Endometrial microvascular endothelial cells (primary cell): ENCODE results near the gene GTF2B. TPM values are rescaled to one million over a fixed set of nuclear protein-coding genes. Genes with fewer than 3 reads are reported as not detected.
"Not testable (repeated sequence)": the region's sequence is repeated elsewhere in the genome, so short reads cannot be mapped to it uniquely, and the experiment has no call there.

Experiments
- in situ Hi-C: cut with HindIII; loops from 2 replicates; pipeline ENCODE4 v1.10.0; 2017; ENCODE audit warnings: low sequenced_read_pairs, low pct_unique_long_range_greater_than_20kb; ENCODE audit errors: inconsistent ontology term
- total RNA-seq: library from RNA; depleted of rRNA; stranded (reverse); fragments of >200 nt; gene quantifications from one replicate; pipeline ENCODE4 v1.2.3, GENCODE V29; 2015; ENCODE audit errors: inconsistent ontology term

GTF2B gene
- total RNA-seq, 1 donor from 2014 or later = 31.3 TPM

DNA sequence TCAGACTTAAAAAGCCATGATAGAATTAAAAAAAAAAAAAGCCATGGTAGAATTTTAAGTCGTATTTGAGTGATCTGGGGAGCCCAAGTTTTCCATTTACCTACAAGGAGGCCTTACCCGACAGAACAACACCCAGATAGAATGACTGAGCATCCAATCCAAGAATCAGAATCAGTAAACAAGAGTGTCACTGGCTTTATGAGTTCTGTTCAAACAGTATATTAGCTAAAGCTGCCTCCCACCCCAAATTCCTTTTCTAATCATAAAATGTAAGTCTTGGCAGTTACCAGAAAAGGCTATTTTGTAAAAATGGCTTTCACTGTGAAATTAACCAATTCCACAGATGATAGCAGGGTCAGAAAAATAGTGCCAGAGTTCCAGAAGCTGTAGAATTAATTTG is 1.2 kb downstream of the GTF2B start:
- in situ Hi-C loops = no loop called here

DNA sequence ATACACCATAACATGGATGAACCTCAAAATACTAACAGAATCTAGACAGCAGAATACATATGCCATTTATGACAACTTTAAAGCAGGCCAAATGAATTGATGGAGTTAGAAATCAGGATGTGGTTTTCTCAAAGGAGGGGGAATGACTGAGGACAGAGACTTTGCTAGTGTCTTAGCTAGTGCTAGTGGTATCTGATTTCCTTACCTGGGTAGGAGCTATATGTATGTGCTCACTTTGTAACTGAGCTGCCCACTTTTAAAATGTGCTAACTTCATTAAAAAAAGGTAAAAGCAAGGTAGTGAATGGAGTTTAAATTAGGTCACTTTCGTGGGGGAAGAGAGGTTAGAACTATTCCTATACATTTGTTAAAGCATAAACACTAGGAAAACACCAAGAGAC is 2.6 kb downstream of the GTF2B start:
- in situ Hi-C loops = no loop called here

DNA sequence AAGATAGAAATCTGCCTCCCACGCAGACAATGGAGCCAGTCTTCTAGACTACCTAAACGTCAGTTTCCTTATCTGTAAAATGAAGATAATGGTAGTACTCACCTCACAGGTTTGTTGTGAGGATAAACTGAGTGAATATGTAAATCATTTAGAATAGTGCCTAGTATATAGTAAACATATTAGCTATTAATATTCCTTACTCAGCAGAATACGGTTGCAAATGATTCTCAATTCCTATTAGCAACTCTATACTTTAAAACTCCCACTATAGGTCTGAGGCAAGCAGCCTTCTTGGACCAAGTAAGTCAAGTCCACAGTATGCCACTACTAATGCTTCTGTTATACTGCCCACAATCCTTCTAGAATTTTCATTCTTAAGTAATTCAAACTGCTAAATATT is 5.4 kb downstream of the GTF2B start:
- in situ Hi-C loops = no loop called here

DNA sequence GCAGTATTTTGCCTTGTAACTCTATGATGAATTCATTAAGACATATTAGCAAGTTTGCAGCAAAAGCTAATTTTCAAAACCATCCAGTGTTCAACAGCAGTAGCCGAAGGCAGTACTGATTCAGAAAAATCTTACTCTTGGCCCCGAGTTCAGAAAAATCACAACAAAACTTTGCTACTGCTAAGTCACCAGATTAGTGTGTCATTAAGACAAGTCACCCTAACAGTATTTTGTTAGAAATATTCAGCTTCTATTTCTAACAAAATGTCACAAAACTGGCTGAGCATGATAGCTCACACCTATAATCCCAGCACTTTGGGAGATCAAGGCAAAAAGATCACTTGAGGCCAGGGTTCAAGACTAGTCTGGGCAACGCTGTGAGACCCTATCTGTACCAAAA is 8.2 kb downstream of the GTF2B start:
- in situ Hi-C loops = no loop called here

DNA sequence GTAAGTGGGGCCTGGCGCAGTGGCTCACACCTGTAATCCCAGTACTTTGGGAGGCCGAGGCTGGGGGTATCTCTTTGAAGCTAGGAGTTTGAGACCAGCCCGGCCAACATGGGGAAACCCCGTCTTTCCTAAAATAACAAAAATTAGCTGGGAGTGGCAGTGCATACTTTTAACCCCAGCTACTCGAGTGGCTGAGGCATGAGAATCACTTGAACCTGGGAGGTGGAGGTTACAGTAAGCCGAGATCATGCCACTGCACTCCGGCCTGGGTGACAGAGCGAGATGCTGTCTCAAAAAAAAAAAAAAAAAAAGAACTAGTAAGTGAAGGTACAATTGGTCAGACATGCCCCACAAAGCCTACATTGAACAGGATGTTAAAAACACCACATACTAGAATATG is 10.7 kb downstream of the GTF2B start:
- in situ Hi-C loops = not testable (repeated sequence)

DNA sequence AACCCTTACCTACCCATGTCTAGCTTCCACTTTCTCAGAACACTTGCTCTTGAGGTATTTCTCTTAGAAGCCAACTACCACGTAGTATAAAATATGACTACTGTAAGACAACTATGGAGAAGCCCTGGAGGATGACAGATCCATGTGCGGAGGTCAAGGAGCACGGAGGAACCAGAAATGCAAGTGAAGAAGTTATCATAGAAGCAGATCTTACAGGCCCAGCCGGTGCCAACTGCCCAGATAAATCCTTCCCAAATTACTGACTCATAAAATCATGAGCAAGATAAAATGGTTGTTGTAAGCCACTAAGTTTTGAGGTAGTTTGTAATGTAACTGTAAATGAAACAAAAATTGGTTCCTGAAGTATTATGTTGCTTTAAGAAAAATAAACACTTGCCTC is 12.6 kb downstream of the GTF2B start:
- in situ Hi-C loops = no loop called here

DNA sequence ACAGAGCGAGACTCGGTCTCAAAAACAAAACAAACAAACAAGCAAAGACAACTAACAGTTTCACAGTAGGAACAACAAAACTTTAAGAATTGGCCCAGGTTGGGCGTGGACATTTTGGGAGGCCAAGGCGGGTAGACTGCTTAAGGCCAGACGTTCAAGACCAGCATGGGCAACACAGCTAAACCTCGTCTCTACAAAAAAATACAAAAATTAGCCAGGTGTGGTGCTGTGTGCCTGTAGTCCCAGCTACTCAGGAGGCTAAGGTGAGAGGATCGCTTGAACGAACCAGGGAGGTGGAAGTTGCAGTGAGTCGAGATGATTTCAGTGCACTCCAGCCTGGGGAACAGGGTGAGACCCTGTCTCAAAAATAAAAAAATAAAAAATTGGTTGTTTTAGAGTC is 13.5 kb downstream of the GTF2B start:
- in situ Hi-C loops = no loop called here

DNA sequence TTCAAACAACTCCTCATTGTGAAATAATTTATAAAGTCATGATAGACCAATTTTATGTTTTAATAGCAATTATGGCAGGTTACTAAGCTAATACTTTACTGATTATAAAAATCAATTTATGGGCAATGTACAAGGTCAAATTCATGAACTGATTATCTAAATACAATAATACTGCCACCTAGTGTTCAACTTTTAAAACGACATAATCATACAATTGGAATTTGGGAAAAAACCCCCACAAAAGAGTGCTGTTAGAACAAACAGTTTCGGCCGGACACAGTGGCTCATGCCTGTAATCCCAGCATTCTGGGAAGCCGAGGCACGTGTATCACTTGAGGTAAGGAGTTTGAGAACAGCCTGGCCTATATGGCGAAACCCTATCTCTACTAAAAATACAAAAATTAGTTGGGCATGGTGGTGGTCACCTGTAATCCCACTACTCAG is 14.0 kb downstream of the GTF2B start:
- in situ Hi-C loops = no loop called here

DNA sequence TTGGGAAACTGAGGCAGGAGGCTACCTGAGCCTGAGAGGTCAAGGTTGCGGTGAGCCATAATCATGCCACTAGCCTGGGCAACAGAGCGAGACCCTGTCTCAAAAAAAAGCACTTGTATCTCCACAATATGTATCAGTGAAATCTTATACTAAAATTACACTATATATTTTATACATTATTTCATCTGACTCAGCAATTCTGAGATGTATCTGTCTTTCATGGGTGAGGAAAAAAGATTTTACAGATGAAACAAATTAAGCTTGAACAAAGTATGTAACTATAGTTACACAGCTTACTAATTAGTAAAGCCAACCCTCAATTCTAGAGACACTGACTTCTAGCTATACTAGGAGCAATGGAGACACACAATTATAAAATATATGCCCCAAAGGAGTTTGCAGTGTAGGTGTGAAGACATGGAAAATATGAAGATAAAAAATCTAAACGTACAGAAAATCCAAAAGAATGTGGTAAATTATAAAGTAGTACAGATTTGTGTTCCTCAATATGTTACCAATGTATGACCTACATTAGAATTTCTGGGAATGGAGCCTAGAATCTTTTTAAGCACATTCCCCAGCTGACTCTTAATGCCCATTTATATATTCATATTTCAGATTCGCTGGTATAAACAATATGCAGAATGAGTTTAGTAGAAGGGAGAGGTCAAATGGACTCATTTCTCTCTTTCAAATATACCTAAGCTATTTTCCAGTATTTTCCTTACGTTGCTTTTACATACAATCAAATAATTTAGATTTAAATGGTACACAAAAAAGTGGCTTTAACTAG is 14.6 kb downstream of the GTF2B start:
- in situ Hi-C loops = no loop called here

DNA sequence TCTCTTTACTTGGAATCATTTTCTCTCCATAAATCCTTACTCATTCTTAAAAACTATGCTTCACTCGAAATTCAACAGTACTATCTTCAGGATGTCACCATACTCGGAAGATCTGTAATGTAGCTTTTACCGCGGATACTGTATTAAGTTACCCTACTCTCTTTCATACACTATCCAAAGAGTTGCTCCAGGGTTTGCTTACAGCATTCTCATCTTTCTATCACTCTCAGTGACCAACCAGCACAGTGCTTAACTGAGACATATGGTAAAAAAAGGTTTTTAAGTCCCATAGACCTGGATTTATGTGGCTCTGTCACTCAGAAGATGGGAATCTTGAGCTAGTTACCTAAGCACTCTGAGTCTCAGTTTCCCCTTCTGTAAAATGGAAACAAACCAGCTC is 15.8 kb downstream of the GTF2B start:
- in situ Hi-C loops = no loop called here

DNA sequence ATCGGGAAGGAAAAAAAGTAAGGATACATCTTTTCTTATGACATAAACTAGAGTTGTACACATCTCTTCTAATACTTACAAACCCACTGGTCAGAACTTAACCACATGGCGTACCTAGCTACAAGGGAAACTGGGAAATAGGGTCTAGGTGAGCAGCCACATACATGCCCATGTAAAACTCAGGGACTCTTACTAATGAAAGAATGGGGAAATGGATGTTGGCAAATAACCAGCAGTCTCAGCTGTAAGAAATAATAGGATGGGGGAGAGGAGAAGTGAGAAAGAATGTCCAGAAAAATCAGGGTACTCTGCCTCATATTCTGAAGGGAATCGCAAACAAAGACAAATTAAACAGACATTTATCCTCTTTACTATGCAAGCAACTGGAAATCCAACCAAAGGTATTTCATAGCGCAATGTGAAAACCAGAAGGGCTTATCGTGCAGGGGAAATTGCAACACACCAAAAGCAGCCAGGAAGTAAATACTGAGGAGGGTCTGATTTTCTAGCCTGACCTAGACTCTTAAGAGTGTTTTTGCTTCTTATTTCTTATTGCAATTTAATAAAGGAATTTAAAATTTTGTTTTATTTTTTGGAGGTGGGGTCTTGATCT is 17.5 kb downstream of the GTF2B start:
- in situ Hi-C loops = loop anchor here (25.0 kb wide), 1 partner anchor 187 kb away; the partner anchor contains the start of gene PKN2

DNA sequence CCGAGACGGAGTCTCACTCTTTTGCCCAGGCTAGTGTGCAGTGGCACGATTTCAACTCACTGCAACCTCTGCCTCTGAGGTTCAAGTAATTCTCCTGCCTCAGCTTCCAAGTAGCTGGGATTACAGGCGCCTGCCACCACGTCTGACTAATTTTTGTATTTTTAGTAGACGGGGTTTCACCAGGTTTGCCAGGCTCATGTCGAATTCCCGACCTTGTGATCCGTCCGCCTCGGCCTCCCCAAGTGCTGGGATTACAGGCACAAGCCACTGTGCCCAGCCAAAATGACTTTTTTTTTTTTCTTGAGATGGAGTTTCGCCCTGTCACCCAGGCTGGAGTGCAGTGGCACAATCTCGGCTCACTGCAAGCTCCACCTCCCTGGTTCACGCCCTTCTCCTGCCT is 21.7 kb downstream of the GTF2B start:
- in situ Hi-C loops = loop anchor here (25.0 kb wide), 1 partner anchor 182 kb away; the partner anchor contains the start of gene PKN2

DNA sequence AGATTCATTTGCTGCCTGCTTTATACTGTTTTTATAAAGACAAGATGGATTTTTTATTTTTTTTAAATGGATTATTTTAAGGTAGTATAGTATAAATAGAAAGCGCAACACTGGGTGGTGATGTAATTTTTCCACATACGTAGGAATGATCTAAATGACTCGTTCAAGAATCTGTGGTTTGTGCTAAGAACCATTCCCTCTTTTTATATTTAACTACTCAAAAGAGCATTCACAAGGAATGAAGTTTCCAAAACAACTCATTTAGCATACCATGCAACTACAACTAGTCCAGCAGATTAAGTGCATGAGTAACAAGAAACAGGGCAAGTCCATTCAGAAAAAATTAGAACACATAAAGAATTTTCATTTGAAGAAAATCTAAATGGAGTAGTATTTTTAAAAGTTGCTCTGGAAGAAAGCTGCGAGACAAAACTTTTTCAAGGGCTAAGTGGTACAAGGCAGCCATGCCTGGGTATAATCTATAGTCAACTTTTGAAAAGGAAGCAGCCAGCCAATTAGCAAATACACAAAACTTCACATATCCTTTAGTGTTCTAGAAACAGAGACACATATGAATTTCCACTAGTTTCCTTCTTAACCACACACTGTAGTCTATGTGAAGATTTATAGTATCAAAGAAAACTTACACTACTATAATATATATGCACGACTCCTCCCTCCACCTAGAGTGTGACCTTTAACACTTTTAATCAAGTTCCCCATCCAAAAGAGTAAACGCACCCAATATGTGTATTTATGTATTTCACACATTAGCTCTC is 23.4 kb downstream of the GTF2B start:
- in situ Hi-C loops = loop anchor here (25.0 kb wide), 1 partner anchor 181 kb away; the partner anchor contains the start of gene PKN2

DNA sequence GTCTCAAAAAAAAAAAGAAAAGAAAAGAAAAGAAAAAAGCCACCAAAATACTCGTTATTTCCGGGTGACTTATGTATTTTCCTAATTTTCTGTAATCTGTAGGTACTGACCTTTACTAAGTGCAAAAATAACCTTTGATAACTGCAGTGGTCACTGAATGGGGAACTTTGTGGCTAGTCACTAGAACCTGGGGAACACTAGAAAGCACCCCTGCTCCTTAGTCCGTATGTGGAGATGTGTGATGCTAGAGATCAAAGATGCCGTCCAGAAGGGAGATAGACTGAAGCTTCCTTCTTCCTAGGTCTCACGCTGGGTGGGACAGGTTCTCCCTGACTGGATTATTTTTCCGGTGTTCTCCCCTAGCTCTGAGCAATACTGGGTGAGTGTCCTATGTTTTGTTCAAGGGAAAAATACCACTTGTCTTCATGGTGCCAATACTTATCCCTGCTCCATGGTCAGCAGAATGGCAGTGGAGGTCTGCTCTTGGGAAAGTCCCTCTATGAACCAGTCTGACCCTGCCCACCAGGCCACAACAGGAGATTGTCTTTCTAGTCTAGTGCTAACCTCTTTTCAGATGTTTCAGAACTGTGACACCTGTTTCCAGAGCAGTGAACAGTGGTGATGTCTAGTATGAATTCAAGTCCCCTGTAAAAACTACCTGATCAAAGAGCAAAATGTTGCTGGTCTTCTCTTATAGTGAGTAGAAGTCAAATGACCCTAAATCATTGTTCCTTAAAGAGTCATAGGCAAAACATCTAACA is 39.9 kb downstream of the GTF2B start:
- in situ Hi-C loops = loop anchor here (25.0 kb wide), 1 partner anchor 164 kb away; the partner anchor contains the start of gene PKN2

DNA sequence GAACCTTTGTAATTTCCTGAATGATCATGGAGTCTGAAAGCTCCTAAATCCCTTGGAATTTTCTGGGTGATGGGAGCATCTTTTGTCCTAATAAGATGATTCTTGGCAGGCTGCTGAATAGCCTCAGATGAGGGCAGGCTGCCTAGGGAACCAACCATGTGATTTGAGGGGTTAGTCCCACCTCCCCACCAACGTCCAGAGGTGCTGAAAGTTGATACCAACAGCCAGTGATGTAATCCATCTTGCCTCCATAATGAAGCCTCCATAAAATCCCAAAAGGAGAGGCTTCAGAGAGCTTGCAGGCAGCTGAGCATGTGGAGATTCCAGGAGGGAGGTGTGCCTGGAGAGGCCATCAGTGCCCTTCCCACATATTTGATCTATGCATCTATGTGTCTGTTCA is 43.7 kb downstream of the GTF2B start:
- in situ Hi-C loops = no loop called here

DNA sequence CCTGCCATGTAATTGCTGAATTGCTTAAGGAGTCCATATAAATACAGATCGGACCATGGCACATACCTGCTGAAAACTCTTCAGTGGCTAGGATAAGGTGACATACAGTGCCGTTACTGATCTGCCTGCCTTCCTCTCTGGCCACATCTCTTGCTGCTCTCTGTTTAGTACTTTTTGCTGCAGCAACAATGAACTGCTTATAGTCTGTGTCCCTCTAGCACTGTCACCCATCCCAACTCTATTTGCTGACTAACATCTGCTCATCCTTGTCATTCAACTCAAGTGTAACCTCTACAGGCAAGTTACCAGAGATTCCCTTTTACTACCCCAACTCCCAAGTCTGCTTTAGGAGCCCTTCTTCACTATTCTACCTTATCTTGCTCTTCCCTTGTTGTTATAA is 65.6 kb downstream of the GTF2B start:
- in situ Hi-C loops = no loop called here

DNA sequence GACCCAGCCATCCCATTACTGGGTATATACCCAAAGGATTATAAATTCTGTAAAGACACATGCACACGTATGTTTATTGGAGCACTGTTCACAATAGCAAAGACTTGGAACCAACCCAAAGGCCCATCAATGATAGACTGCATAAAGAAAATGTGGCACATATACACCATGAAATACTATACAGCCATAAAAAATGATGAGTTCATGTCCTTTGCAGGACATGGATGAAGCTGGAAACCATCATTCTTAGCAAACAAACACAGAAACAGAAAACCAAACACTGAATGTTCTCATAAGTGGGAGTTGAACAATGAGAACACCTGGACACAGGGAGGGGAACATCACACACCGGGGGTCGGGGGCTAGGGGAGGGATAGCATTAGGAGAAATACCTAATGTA is 71.7 kb downstream of the GTF2B start:
- in situ Hi-C loops = not testable (repeated sequence)

DNA sequence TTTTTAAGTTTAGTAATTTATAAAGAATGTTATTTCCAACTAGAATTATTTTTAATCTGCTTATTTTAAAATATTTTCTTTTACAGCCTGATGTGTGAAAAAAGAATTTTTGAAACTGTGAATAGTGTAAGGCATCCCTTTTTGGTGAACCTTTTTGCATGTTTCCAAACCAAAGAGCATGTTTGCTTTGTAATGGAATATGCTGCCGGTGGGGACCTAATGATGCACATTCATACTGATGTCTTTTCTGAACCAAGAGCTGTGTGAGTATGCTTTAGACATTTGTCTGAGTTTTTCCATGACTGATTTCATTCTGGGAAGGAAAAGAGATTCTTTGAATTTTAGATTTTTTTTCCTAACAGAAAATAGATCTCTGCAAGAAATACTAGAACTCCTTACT is 77.9 kb downstream of the GTF2B start:
- in situ Hi-C loops = no loop called here

DNA sequence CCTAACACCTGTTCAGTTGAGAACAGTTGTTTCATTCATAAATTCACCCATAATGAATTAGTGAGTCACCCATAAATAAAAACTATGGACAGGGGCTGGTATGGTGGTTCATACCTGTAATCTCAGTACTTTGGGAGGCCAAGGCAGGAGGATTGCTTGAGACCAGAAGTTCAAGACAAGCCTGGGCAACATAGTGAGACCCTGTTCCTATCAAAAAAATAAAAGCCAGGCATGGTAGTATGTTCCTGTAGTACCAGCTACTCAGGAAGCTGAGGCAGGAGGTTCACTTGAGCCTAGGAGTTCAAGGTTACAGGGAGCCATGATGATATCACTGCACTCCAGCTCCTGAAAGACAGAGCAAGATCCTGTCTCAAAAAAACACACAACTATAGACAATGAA is 79.0 kb downstream of the GTF2B start:
- in situ Hi-C loops = no loop called here
